Neural progenitor cell (in vitro differentiated cells): ENCODE measurements around the gene FCRL1.

ENCODE experiments used
- EZH2 ChIP-seq: fragments of 200-600 bp; sonication (generic); IDR thresholded peaks from 2 replicates; pipeline ENCODE4 v1.6.1; 2017; ENCODE audit warnings: antibody characterized with exemption, mild to moderate bottlenecking, moderate library complexity
- EZH2phosphoT487 ChIP-seq: fragments of 200-600 bp; sonication (generic); IDR thresholded peaks from 2 replicates; pipeline ENCODE4 v1.6.1; 2017; ENCODE audit warnings: antibody characterized with exemption
- TF ChIP-seq, protein P1 (sequence below): fragments of 200-600 bp; sonication (generic); IDR thresholded peaks from 2 replicates; pipeline ENCODE4 v1.5.1; 2017; ENCODE audit warnings: antibody characterized with exemption, mild to moderate bottlenecking

DNA sequence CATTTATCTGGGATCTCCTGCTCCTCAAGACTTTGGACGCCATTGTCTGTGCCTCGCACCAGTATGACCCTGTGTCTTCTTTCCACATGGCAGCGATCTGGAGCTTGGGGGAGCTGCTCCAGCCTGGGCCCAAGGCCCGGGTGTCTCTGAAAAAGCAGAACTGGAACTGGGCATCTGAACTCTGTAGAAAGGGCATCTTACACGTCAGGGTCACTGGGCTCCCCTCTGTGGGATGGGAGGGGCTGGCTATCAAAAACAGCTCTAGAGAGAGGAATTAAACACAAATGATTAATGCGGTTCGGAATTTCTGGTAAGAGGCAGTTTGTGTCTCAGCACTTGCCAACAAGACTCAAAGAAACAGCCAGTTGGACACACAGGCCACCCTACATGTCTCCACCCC is 16.1 kb downstream of the FCRL1 start:
- TF ChIP-seq EZH2 (no peak), EZH2phosphoT487 (no peak)
- TF ChIP-seq, protein P1, sequence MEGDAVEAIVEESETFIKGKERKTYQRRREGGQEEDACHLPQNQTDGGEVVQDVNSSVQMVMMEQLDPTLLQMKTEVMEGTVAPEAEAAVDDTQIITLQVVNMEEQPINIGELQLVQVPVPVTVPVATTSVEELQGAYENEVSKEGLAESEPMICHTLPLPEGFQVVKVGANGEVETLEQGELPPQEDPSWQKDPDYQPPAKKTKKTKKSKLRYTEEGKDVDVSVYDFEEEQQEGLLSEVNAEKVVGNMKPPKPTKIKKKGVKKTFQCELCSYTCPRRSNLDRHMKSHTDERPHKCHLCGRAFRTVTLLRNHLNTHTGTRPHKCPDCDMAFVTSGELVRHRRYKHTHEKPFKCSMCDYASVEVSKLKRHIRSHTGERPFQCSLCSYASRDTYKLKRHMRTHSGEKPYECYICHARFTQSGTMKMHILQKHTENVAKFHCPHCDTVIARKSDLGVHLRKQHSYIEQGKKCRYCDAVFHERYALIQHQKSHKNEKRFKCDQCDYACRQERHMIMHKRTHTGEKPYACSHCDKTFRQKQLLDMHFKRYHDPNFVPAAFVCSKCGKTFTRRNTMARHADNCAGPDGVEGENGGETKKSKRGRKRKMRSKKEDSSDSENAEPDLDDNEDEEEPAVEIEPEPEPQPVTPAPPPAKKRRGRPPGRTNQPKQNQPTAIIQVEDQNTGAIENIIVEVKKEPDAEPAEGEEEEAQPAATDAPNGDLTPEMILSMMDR: no peak
